Dendritic cell treated with granulocyte-macrophage colony-stimulating factor and Interleukin-4, amounts not matched to agents 40 ng/mL and 50 ng/mL, for 4 days (primary cell): Measurements from ENCODE around the gene SSTR3.

Experiments
- H3K27ac Mint-ChIP-seq: one replicate; pipeline ENCODE4 v1.8.0; 2022; ENCODE audit warnings: mild to moderate bottlenecking, mixed read lengths
- H3K27me3 Mint-ChIP-seq: one replicate; pipeline ENCODE4 v1.8.0; 2022; ENCODE audit warnings: mild to moderate bottlenecking, mixed read lengths
- H3K36me3 Mint-ChIP-seq: one replicate; pipeline ENCODE4 v1.8.0; 2022; ENCODE audit warnings: low read depth, mixed read lengths
- H3K4me1 Mint-ChIP-seq: one replicate; pipeline ENCODE4 v1.8.0; 2022; ENCODE audit warnings: low read depth, mixed read lengths
- H3K4me3 Mint-ChIP-seq: one replicate; pipeline ENCODE4 v1.8.0; 2022; ENCODE audit warnings: mild to moderate bottlenecking, moderate library complexity, mixed read lengths
- H3K9me3 Mint-ChIP-seq: one replicate; pipeline ENCODE4 v1.8.0; 2022; ENCODE audit warnings: mixed read lengths
- intact Hi-C: fragments of 100-400 bp; cut with micrococcal nuclease; formaldehyde crosslinking; loops from one replicate; pipeline ENCODE4 v1.15.0; 2022

The SSTR3 gene

GRCh38 chr22:37249986-37250385 is 37.7 kb upstream of the SSTR3 start:
- no peaks in the 10 kb centered on the region for H3K9me3 Mint-ChIP-seq
- peaks cover 13% of the 10 kb centered on the region for H3K4me1 Mint-ChIP-seq
- intact Hi-C loops = no loop called here
- H3K4me3 Mint-ChIP-seq = no peak overlapping the region
- H3K36me3 Mint-ChIP-seq = no peaks in the 10 kb centered on the region
- no peaks in the 10 kb centered on the region for H3K27me3 Mint-ChIP-seq
- H3K27ac Mint-ChIP-seq = no peak overlapping the region

GRCh38 chr22:37248251-37248650 is 36.0 kb upstream of the SSTR3 start:
- Mint-ChIP-seq H3K4me3 (no peak overlapping the region), H3K27ac (peak overlapping the region; percentile 10)

GRCh38 chr22:37245740-37246139 is 33.5 kb upstream of the SSTR3 start:
- Mint-ChIP-seq H3K9me3 (no peaks in the 10 kb centered on the region), H3K36me3 (peaks cover 18% of the 10 kb centered on the region), H3K4me1 (peaks cover 56% of the 10 kb centered on the region), H3K27me3 (no peaks in the 10 kb centered on the region), H3K27ac (no peak overlapping the region), H3K4me3 (no peak overlapping the region)
- intact Hi-C loops = no loop called here

More at GRCh38 chr22:37248251-37248650, 36.0 kb upstream of the SSTR3 start:
- Mint-ChIP-seq H3K27me3 (no peaks in the 10 kb centered on the region), H3K9me3 (no peaks in the 10 kb centered on the region), H3K4me1 (peaks cover 31% of the 10 kb centered on the region), H3K36me3 (peaks cover 7% of the 10 kb centered on the region)
- intact Hi-C loops = no loop called here

GRCh38 chr22:37244922-37245722 is 32.8 kb upstream of the SSTR3 start:
- intact Hi-C loops = loop anchor here (1.0 kb wide), 1 partner anchor 17 kb away; no protein-coding TSS in a partner anchor
- no peaks in the 10 kb centered on the region for H3K9me3 Mint-ChIP-seq
- peaks cover 24% of the 10 kb centered on the region for H3K36me3 Mint-ChIP-seq
- peaks cover 62% of the 10 kb centered on the region for H3K4me1 Mint-ChIP-seq
- no peaks in the 10 kb centered on the region for H3K27me3 Mint-ChIP-seq
- H3K4me3 Mint-ChIP-seq = peak overlapping the region; percentile 87
- H3K27ac Mint-ChIP-seq = peak overlapping the region; percentile 75

- peak within 1 kb of the TSS; percentile 87 for H3K4me3 Mint-ChIP-seq
- no peaks in the 10 kb centered on the region for H3K27me3 Mint-ChIP-seq
- H3K27ac Mint-ChIP-seq = peak within 1 kb of the TSS; percentile 75
- intact Hi-C loops = loop anchor here (1.0 kb wide), 1 partner anchor 16 kb away; no protein-coding TSS in a partner anchor
- H3K36me3 Mint-ChIP-seq = peaks cover 32% of the 10 kb centered on the region
- peaks cover 70% of the 10 kb centered on the region for H3K4me1 Mint-ChIP-seq
- no peaks in the 10 kb centered on the region for H3K9me3 Mint-ChIP-seq
Measured at GRCh38 chr22:37244114-37244921, 32.0 kb upstream of the SSTR3 start, which contains the start of gene RAC2. TSS of gene RAC2 (minus strand) at chr22:37244269. CDS start at chr22:37244148, 121 bp downstream.

- peak overlapping the region; percentile 87 for H3K4me3 Mint-ChIP-seq
- intact Hi-C loops = loop anchor here (1.0 kb wide), 1 partner anchor 15 kb away; no protein-coding TSS in a partner anchor
- no peaks in the 10 kb centered on the region for H3K27me3 Mint-ChIP-seq
- H3K9me3 Mint-ChIP-seq = no peaks in the 10 kb centered on the region
- peaks cover 77% of the 10 kb centered on the region for H3K4me1 Mint-ChIP-seq
- peaks cover 39% of the 10 kb centered on the region for H3K36me3 Mint-ChIP-seq
- H3K27ac Mint-ChIP-seq = peak overlapping the region; percentile 75
Measured at GRCh38 chr22:37243402-37244113, 31.3 kb upstream of the SSTR3 start.

- intact Hi-C loops = no loop called here
- Mint-ChIP-seq H3K27ac (peak overlapping the region; percentile 75), H3K27me3 (no peaks in the 10 kb centered on the region), H3K36me3 (peaks cover 50% of the 10 kb centered on the region), H3K4me3 (peak overlapping the region; percentile 87), H3K9me3 (no peaks in the 10 kb centered on the region), H3K4me1 (peaks cover 83% of the 10 kb centered on the region)
Measured at GRCh38 chr22:37242395-37242918, 30.2 kb upstream of the SSTR3 start.

GRCh38 chr22:37241351-37242142 is 29.3 kb upstream of the SSTR3 start:
- H3K9me3 Mint-ChIP-seq = no peaks in the 10 kb centered on the region
- H3K4me1 Mint-ChIP-seq = peaks cover 92% of the 10 kb centered on the region
- peak overlapping the region; percentile 87 for H3K4me3 Mint-ChIP-seq
- H3K36me3 Mint-ChIP-seq = peaks cover 59% of the 10 kb centered on the region
- H3K27ac Mint-ChIP-seq = peak overlapping the region; percentile 75
- intact Hi-C loops = no loop called here
- no peaks in the 10 kb centered on the region for H3K27me3 Mint-ChIP-seq

GRCh38 chr22:37240941-37241320 is 28.7 kb upstream of the SSTR3 start:
- Mint-ChIP-seq H3K9me3 (no peaks in the 10 kb centered on the region), H3K4me1 (peaks cover 99% of the 10 kb centered on the region), H3K27me3 (no peaks in the 10 kb centered on the region), H3K27ac (peak overlapping the region; percentile 75), H3K36me3 (peaks cover 66% of the 10 kb centered on the region), H3K4me3 (peak overlapping the region; percentile 87)
- intact Hi-C loops = no loop called here

- peaks cover 71% of the 10 kb centered on the region for H3K36me3 Mint-ChIP-seq
- H3K27me3 Mint-ChIP-seq = no peaks in the 10 kb centered on the region
- no peak overlapping the region for H3K27ac Mint-ChIP-seq
- H3K4me3 Mint-ChIP-seq = no peak overlapping the region
- intact Hi-C loops = no loop called here
- no peaks in the 10 kb centered on the region for H3K9me3 Mint-ChIP-seq
- peaks cover 100% of the 10 kb centered on the region for H3K4me1 Mint-ChIP-seq
Measured at GRCh38 chr22:37240240-37240940, 28.1 kb upstream of the SSTR3 start.

- peak overlapping the region; percentile 57 for H3K27ac Mint-ChIP-seq
- intact Hi-C loops = no loop called here
- H3K4me1 Mint-ChIP-seq = peaks cover 100% of the 10 kb centered on the region
- H3K9me3 Mint-ChIP-seq = no peaks in the 10 kb centered on the region
- peaks cover 79% of the 10 kb centered on the region for H3K36me3 Mint-ChIP-seq
- peak overlapping the region; percentile 0 for H3K4me3 Mint-ChIP-seq
- no peaks in the 10 kb centered on the region for H3K27me3 Mint-ChIP-seq
Measured at GRCh38 chr22:37239336-37240239, 27.3 kb upstream of the SSTR3 start.
